K562 (cell line): ENCODE data around the gene SPAM1. TPM values are rescaled to one million over a fixed set of nuclear protein-coding genes. Genes with fewer than 3 reads are reported as not detected.
A peak's percentile ranks its signal among the peaks of the same experiment; 100 is the strongest.

Experiments
- ATF2 ChIP-seq: sonication (generic); formaldehyde crosslinking; IDR thresholded peaks from 2 replicates; pipeline ENCODE4 v1.8.1; 2022; ENCODE audit warnings: missing genetic modification reagents
- ATF3 ChIP-seq, 2 experiments: fragments of 450-650 bp in 1 of 2; sonication (generic) in 1 of 2; formaldehyde crosslinking in 1 of 2; IDR thresholded peaks in 1 of 2; conservative IDR thresholded peaks in 1 of 2; 2 replicates each; pipeline versions ENCODE4 v1.6.1 to v1.8.1; 2016 to 2023; ENCODE audit warnings: mild to moderate bottlenecking in 2 of 2, moderate library complexity in 2 of 2, inconsistent platforms in 1 of 2, missing genetic modification reagents in 1 of 2
- CAMTA2 ChIP-seq: fragments of 250-450 bp; sonication (Bioruptor Pico); conservative IDR thresholded peaks from 2 replicates; pipeline ENCODE4 v1.5.1; 2022
- ETS2 ChIP-seq: IDR thresholded peaks from 2 replicates; pipeline ENCODE4 v1.6.1; 2016; ENCODE audit warnings: borderline replicate concordance, missing genetic modification characterization, mild to moderate bottlenecking, moderate library complexity, missing compliant biosample characterization; ENCODE audit not compliant: poor library complexity, severe bottlenecking
- ETV1 ChIP-seq: fragments of 450-650 bp; conservative IDR thresholded peaks from 2 replicates; pipeline ENCODE4 v1.6.1; 2016; ENCODE audit warnings: missing genetic modification characterization, control low read depth, low read depth, missing compliant biosample characterization
- FOXO4 ChIP-seq: fragments of 450-650 bp; formaldehyde crosslinking; IDR thresholded peaks from 2 replicates; pipeline ENCODE4 v1.4.0; 2020; ENCODE audit warnings: mild to moderate bottlenecking, moderate library complexity
- GABPA ChIP-seq: fragments of 200-800 bp; sonication (Bioruptor generic); conservative IDR thresholded peaks from 2 replicates; pipeline ENCODE4 v1.6.1; 2016; ENCODE audit warnings: low read depth, missing genetic modification characterization, missing compliant biosample characterization
- HINFP ChIP-seq: fragments of 450-650 bp; conservative IDR thresholded peaks from 2 replicates; pipeline ENCODE4 v1.6.1; 2016; ENCODE audit warnings: missing genetic modification characterization, low read depth, mild to moderate bottlenecking, control low read depth, missing compliant biosample characterization
- KDM2B ChIP-seq: fragments of 250-450 bp; sonication (Bioruptor Pico); IDR thresholded peaks from 2 replicates; pipeline ENCODE4 v1.8.0; 2021; ENCODE audit warnings: mild to moderate bottlenecking, moderate library complexity
- KLF13 ChIP-seq: fragments of 450-650 bp; IDR thresholded peaks from 2 replicates; pipeline ENCODE4 v1.6.1; 2016; ENCODE audit warnings: missing genetic modification characterization, low read depth, mild to moderate bottlenecking, missing compliant biosample characterization, moderate library complexity, borderline replicate concordance
- NCOR1 ChIP-seq: fragments of 450-650 bp; IDR thresholded peaks from 2 replicates; pipeline ENCODE4 v1.6.1; 2016; ENCODE audit warnings: mild to moderate bottlenecking, moderate library complexity
- NONO ChIP-seq, 2 experiments: fragments of 200-400 bp in 1 of 2; fragments of 450-650 bp in 1 of 2; formaldehyde crosslinking in 1 of 2; IDR thresholded peaks; 2 replicates each; pipeline ENCODE4 v1.6.1; 2017; ENCODE audit warnings: low read depth in 2 of 2, mild to moderate bottlenecking in 2 of 2, moderate library complexity in 2 of 2, low read length in 1 of 2
- RBM34 ChIP-seq: fragments of 200-400 bp; formaldehyde crosslinking; IDR thresholded peaks from 2 replicates; pipeline ENCODE4 v1.6.1; 2018; ENCODE audit warnings: low read length, borderline replicate concordance; ENCODE audit not compliant: insufficient read depth
- SP1 ChIP-seq: sonication (generic); formaldehyde crosslinking; IDR thresholded peaks from 2 replicates; pipeline ENCODE4 v1.8.1; 2022; ENCODE audit warnings: mild to moderate bottlenecking, missing genetic modification reagents
- SRSF1 ChIP-seq: fragments of 200-400 bp; formaldehyde crosslinking; IDR thresholded peaks from 2 replicates; pipeline ENCODE4 v1.6.1; 2017; ENCODE audit warnings: mild to moderate bottlenecking, low read depth, low read length, moderate library complexity
- TARDBP ChIP-seq: fragments of 450-650 bp; IDR thresholded peaks from 2 replicates; pipeline ENCODE4 v1.6.1; 2016
- THAP7 ChIP-seq: fragments of 250-450 bp; sonication (Bioruptor Pico); IDR thresholded peaks from 2 replicates; pipeline ENCODE4 v1.5.0; 2021
- WHSC1 ChIP-seq: IDR thresholded peaks from one replicate; pipeline ENCODE4 v1.6.1; 2012; ENCODE audit warnings: low read length, control low read depth, inconsistent platforms
- ZBTB1 ChIP-seq: sonication (generic); formaldehyde crosslinking; IDR thresholded peaks from 2 replicates; pipeline ENCODE4 v1.8.1; 2023; ENCODE audit warnings: missing genetic modification reagents, low read depth, mild to moderate bottlenecking, borderline replicate concordance
- ZNF217 ChIP-seq: sonication (generic); formaldehyde crosslinking; IDR thresholded peaks from 2 replicates; pipeline ENCODE4 v1.8.0; 2022; ENCODE audit warnings: mild to moderate bottlenecking, missing genetic modification reagents
- ZNF41 ChIP-seq: fragments of 250-450 bp; sonication (Bioruptor Pico); conservative IDR thresholded peaks from 2 replicates; pipeline ENCODE4 v1.4.0; 2020; ENCODE audit warnings: mild to moderate bottlenecking
- polyA plus RNA-seq, 8 experiments: library from polyadenylated mRNA; depleted of rRNA in 4 of 8; stranded (reverse) in 5 of 8; unstranded in 3 of 8; fragments of >200 nt; fragmentation: Nextera tagmentation in 2 of 8; fragmentation: Illumina TruSeq in 1 of 8; extraction: Ambion mirVana in 2 of 8; extraction: Trizol in 1 of 8; gene quantifications; 2 replicates each; pipeline versions ENCODE4 v1.2.1 to v1.2.3, GENCODE V29; 2011 to 2014; ENCODE audit warnings: inconsistent platforms in 1 of 8, missing spikeins in 1 of 8
- total RNA-seq, 7 experiments: library from RNA; depleted of rRNA in 6 of 7; stranded (reverse); fragments of >200 nt in 6 of 7; fragmentation: Illumina TruSeq in 2 of 7; extraction: Trizol in 2 of 7; gene quantifications; 2 replicates each; pipeline versions ENCODE4 v1.2.1 to v1.2.3, GENCODE V29; 2011 to 2021; ENCODE audit warnings: low replicate concordance in 1 of 7

The SPAM1 gene
- total and polyA plus RNA-seq, 9 of the 15 experiments (the other 6 are each of a cell fraction or from before 2014, with no cell fraction given) = not detected

- no peak for TF ChIP-seq HINFP
- no peak for TF ChIP-seq RBM34
- no peak for TF ChIP-seq NONO (IDR thresholded peaks at IDR 0.05; ENCODE audit: low read depth in 2 of 2, low read length in 1 of 2)
- TF ChIP-seq KDM2B = no peak
- peak; percentile 86 for TF ChIP-seq THAP7 (CRISPR knock-in tag)
- no peak for TF ChIP-seq ATF3 (IDR thresholded peaks at IDR 0.05)
- no peak for TF ChIP-seq ATF3 (CRISPR knock-in tag; conservative IDR thresholded peaks at IDR 0.05)
- no peak for TF ChIP-seq ATF2 (CRISPR knock-in tag)
- TF ChIP-seq CAMTA2 (CRISPR knock-in tag) = no peak
- TF ChIP-seq ZBTB1 (CRISPR knock-in tag) = no peak
- TF ChIP-seq KLF13 (tag) = no peak
- peak; percentile 55 for TF ChIP-seq GABPA (tag)
- peak; percentile 96 for TF ChIP-seq FOXO4 (CRISPR knock-in tag)
- no peak for TF ChIP-seq ZNF217 (CRISPR knock-in tag)
- no peak for TF ChIP-seq WHSC1
- TF ChIP-seq NCOR1 = no peak
- TF ChIP-seq ETS2 (tag) = peak; percentile 85
- TF ChIP-seq TARDBP = no peak
- no peak for TF ChIP-seq SP1 (CRISPR knock-in tag)
- TF ChIP-seq ZNF41 (CRISPR knock-in tag) = peak; percentile 96
- peak; percentile 45; the same call in 1 of the 2 replicates for TF ChIP-seq ETV1
- TF ChIP-seq SRSF1 = no peak
Measured at GRCh38 chr7:123992913-123993518, 68.0 kb downstream of the SPAM1 start (continued).
